H7 (cell line): ENCODE data around the gene C6orf47. TPM values are rescaled to one million over a fixed set of nuclear protein-coding genes. Genes with fewer than 3 reads are reported as not detected.

Source experiments
- DNase-seq: peaks from one replicate; pipeline ENCODE4 v3.0.0; 2012
- H3K27me3 ChIP-seq: 2 replicates; pipeline ENCODE4 v1.6.0; 2011; ENCODE audit warnings: mild to moderate bottlenecking, low read length; ENCODE audit not compliant: control insufficient read depth, insufficient read depth
- H3K36me3 ChIP-seq: replicated peaks from 2 replicates; pipeline ENCODE4 v1.5.1; 2011; ENCODE audit warnings: low read length; ENCODE audit not compliant: control insufficient read depth, insufficient read depth
- H3K4me3 ChIP-seq: 2 replicates; pipeline ENCODE4 v1.5.1; 2011; ENCODE audit warnings: low read depth, mild to moderate bottlenecking, control low read depth, low read length, moderate library complexity; ENCODE audit not compliant: insufficient read depth
- total RNA-seq: library from RNA; depleted of rRNA; stranded (reverse); fragments of >200 nt; shearing (Covaris generic); gene quantifications from 2 replicates; pipeline ENCODE4 v1.2.3, GENCODE V29; 2014

C6orf47 gene
- total RNA-seq, 1 experiment from 2014 or later, result 17.6 TPM

GRCh38 chr6:31676322-31676903 is 15.8 kb upstream of the C6orf47 start:
- H3K36me3 ChIP-seq, result peaks cover 8% of the 10 kb centered on the region
- peaks cover 6% of the 10 kb centered on the region for H3K27me3 ChIP-seq
- DNase-seq, result no peak
- no peak overlapping the region for H3K4me3 ChIP-seq

- Histone ChIP-seq H3K27me3 (no peaks in the 10 kb centered on the region), H3K36me3 (peaks cover 43% of the 10 kb centered on the region), H3K4me3 (no peak within 1 kb of the TSS)
- DNase-seq, result no peak
Measured at GRCh38 chr6:31669676-31670075, 9.1 kb upstream of the C6orf47 start, which contains the start of gene LY6G5B. Gene LY6G5B, plus strand, starts transcription at chr6:31669976. Its CDS starts 975 bp downstream, at chr6:31670951.

DNA sequence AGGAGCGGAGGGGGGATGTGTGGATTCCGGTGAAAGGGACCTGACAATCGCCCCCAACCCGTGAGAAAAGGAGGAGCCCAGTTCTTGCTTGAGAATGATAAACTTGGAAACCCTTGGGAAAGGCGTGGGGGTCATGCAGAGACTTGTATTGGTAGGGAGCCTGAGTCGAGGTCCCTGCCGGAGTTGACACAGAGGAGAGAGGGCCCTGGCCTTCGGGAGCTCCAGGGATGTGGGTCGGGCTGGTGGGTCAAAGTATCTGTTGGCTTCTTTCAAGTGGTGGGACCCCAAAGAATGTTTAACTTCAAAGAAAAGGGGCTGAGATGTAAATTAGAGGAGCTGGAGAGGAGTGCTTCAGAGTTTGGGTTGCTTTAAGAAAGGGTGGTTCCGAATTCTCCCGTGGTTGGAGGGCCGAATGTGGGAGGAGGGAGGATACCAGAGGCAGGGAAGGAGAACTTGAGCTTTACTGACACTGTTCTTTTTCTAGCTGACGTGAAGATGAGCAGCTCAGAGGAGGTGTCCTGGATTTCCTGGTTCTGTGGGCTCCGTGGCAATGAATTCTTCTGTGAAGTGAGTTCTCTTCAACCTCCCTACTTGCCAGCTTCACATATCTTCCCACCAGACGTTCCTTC is 5.9 kb upstream of the C6orf47 start:
- Histone ChIP-seq H3K4me3 (peak overlapping the region; percentile 84), H3K27me3 (no peaks in the 10 kb centered on the region), H3K36me3 (peaks cover 43% of the 10 kb centered on the region)
- DNase-seq, result no peak

DNA sequence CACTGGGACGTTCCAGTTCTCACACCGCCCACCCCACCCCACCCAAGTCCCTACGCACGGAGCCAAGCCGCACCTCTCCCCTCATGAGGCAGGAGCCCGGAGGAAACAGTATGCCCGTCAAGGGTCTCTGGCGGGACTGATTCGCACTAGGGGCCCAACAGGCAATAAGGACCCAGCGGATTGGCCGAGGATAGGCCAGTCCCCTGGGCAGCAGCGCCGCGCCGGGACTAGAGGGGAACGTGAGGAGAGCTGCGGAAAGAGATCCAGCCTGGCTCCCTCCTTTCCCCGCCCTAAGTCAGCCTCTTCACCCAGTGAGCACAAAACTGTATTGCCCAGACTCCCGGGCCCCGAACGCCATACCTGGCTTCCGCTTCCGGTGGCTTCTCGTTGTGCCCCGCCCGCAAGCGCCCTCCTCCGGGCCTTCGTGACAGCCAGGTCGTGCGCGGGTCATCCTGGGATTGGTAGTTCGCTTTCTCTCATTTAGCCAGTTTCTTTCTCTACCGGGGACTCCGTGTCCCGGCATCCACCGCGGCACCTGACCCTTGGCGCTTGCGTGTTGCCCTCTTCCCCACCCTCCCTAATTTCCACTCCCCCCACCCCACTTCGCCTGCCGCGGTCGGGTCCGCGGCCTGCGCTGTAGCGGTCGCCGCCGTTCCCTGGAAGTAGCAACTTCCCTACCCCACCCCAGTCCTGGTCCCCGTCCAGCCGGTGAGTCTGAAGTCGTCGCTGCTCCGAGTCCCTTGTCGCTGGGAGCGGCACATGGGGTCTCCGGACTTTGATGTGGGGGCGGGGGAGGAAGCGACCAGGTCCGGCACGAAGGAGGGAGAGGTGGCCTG is 5.1 kb upstream of the C6orf47 start, which contains the start of gene CSNK2B:
Gene CSNK2B, plus strand, starts transcription at position 580 of the 836 bp plus-strand sequence. CDS start 752 bp downstream, outside the sequence.
- no peaks in the 10 kb centered on the region for H3K27me3 ChIP-seq
- H3K4me3 ChIP-seq, result peak within 1 kb of the TSS; percentile 94
- peaks cover 39% of the 10 kb centered on the region for H3K36me3 ChIP-seq
- DNase-seq, result peak; percentile 98

DNA sequence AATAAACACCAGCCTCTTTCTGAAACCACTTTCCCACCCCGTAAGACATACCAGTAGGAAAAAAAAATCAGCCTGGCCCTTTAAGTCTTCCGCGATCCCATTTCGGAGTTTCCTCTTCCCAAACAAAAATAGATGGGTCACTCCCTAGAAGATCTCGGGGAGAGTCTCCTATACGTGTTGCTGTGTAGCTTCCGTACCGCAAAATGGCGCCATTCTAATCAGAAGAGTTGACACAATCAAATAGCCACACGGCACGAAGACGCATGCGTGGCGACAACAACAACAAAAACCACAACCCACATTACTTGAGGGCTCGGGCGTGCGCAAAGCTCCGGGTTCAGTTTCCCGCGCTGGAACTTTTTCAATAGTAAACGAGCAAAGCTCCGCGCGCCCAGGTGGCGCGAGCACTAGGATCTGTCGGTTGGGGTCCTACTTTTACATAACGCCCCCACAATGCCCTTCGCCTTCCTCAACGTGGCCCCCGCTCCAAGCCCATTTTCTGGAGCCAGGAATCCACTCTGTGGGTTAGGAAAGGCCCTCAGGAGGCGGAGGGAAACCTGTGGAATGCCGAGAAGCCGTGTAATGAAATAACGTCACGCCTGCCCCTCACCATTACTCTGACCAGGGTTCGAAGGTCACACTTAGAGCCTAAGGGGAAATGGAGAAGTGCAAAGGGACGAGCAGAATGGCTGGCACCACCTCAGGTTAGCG is 4.4 kb upstream of the C6orf47 start, which contains the start of gene GPANK1:
Gene GPANK1, minus strand, starts transcription at position 208 of the 711 bp plus-strand sequence. CDS start 519 bp downstream, outside the sequence.
- Histone ChIP-seq H3K27me3 (no peaks in the 10 kb centered on the region), H3K36me3 (peaks cover 34% of the 10 kb centered on the region), H3K4me3 (peak within 1 kb of the TSS; percentile 94)
- DNase-seq, result peak; percentile 82

- Histone ChIP-seq H3K27me3 (no peaks in the 10 kb centered on the region), H3K36me3 (peaks cover 28% of the 10 kb centered on the region), H3K4me3 (peak overlapping the region; percentile 94)
- DNase-seq, result peak; percentile 65
Measured at GRCh38 chr6:31663961-31664789, 3.6 kb upstream of the C6orf47 start.

DNA sequence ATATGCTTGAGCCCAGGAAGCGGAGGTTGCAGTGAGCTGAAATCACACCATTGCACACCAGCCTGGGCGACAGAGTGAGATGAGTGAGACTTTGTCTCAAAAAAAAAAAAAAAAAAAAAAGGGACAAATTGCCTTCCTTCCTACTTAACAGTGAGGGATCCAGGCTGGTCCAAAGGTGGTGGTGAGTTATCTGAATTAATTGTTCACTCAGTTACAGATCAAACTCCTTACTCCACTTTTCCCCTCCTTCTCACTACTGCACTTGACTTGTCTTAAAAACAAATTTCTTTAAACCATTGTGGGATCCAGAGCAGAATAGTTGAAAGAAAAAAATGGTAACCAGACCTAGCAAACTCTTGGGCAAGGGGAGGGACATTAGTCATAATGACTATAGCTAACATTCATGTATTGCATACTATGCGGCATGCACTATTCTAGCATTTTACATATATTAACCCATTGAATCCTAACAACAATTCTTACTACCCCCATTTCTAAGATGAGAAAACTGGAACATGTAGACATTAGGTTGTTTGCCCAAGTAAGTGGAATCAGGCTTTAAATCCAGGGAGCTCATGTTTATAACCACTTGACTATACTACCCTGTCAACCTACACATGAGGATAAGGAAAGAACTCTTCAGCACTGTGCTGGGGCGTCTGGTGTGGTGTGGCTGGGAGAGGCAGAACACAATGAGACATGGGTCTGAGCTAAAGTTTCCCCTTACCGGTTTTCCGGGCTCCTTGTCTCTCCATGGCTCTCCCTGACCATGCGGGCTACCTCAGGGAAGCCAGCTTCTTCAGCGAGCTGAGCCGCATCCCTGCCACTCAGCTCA is 2.8 kb upstream of the C6orf47 start:
- Histone ChIP-seq H3K4me3 (peak overlapping the region; percentile 94; the same call in 1 of the 2 replicates), H3K36me3 (peaks cover 20% of the 10 kb centered on the region), H3K27me3 (no peaks in the 10 kb centered on the region)
- DNase-seq, result no peak

DNA sequence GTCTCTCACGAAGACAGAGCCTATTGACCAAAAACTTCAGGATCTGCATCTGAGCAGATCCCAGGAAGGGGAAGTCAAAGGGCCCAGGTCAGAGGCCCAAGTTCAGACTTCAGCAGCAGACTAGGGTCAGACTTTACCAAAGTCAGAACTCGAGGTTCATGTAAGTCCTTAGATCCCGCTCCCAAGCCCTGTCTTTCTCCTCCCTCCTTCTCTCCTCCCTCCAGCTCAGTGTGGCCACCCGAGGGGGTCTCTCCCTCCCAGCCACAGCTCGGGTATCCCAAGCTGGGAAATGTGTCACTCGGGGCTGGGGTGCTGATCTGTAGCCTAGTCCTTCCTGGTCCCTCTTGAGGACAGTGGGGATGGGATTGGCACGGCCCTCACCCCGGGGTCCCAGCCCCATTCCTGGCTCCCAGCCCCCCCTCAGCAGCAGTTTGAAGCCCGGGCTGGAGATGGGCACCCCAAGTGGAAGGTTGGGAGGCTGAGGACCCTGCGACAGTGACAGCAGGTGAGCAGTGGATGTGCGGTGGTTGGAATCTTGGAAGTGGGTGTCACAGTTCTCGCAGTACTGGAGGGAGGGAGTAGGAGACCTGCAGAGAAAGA is 1.6 kb upstream of the C6orf47 start:
- no peak for DNase-seq
- Histone ChIP-seq H3K36me3 (peaks cover 10% of the 10 kb centered on the region), H3K4me3 (no peak overlapping the region), H3K27me3 (no peaks in the 10 kb centered on the region)

DNA sequence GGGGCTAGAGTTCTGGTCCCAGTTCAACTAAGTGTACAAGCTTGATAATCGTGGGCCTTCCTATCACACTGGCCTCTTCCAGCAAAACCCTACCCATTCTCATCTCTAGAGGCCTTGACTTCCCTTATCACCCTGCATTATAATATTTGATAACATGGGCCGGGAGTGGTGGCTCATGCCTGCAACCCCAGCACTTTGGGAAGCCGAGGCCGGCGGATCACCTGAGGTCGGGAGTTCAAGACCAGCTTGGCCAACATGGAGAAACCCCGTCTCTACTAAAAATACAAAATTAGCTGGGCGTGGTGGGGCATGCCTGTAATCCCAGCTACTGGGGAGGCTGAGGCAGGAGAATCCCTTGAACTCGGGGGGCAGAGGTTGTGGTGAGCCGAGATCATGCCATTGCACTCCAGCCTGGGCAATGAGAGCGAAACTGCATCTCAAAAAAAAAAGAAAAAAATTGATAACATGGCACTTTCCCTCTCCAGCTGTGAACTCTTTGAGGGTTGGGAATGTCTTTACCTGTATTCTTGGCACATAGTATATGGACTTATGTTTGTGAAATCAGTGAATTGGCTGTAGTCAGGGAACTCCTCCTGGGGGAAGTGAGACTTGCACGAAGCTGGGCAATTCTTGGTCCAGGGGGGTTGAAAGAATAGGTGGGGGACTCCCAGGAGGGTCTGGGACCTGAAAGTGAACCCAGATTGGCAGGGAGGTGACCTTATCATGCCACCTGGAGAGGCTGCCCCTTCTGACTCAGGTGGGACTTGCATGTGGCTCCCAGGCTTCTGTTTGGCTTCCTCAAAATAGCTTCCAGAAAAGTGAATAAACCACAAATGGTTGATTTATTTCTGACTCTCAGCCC is 915 bp upstream of the C6orf47 start:
- no peak for DNase-seq
- H3K4me3 ChIP-seq, result no peak overlapping the region
- H3K36me3 ChIP-seq, result peaks cover 8% of the 10 kb centered on the region
- no peaks in the 10 kb centered on the region for H3K27me3 ChIP-seq

GRCh38 chr6:31659649-31660380 is 763 bp downstream of the C6orf47 start:
- Histone ChIP-seq H3K4me3 (peak overlapping the region; percentile 86), H3K27me3 (no peaks in the 10 kb centered on the region), H3K36me3 (peaks cover 8% of the 10 kb centered on the region)
- peak; percentile 70 for DNase-seq

DNA sequence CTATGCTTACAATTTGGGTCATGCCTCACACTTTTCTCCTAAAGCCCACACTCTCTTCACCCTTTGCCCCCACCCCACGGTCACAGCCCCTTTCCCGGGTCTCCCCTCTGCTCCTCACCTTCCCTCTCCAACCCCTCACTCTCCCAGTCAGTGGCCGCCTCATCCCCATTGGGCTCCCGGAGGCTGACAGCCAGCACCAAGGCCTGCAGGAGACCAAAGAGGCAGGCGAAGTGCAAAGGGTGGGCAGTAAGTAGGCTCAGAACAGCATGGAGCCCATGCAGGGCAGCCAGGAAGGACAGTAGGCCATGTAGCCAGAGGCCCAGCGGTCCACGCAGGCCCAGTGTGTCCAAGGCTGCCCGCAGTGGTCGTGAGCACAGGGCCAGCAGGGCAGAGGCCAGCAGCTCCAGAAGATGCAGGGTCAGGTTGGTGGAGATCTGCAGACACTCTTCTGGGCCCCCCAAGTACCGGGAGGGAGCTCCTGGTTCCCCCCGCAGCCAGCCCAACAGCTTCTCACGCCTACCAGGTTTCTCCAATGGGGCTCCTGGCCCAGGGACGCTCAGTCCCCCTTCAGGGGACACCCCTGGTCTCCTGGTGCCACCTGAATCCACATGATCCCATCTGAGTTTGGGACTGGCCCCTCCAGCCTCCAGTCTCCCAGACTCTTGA is 1.5 kb downstream of the C6orf47 start:
- no peak for DNase-seq

More for the DNA sequence above, 1.5 kb downstream of the C6orf47 start:
- Histone ChIP-seq H3K36me3 (peaks cover 8% of the 10 kb centered on the region), H3K27me3 (no peaks in the 10 kb centered on the region), H3K4me3 (no peak overlapping the region)
